Lung (tissue), 12 donors: Measurements from ENCODE around the gene LRP1. TPM values are rescaled to one million over a fixed set of nuclear protein-coding genes. Genes with fewer than 3 reads are reported as not detected.

ENCODE experiments used
- ATAC-seq: fragments of 200-7000 bp; cut with Tn5 transposase; one replicate; pipeline ENCODE4 v1.9.1; 2020; ENCODE audit warnings: moderate number of reproducible peaks; ENCODE audit not compliant: insufficient read depth, low FRiP score
- DNase-seq, 3 donors: peaks; one replicate each; pipeline ENCODE4 v3.0.0-alpha.2; 2013 to 2017
- H3K27ac ChIP-seq, 2 donors: one replicate each; pipeline ENCODE4 v1.5.1; 2013; ENCODE audit warnings: mild to moderate bottlenecking in 2 of 2, moderate library complexity in 2 of 2, control low read depth in 1 of 2, inconsistent platforms in 1 of 2, low read depth in 1 of 2, low read length in 1 of 2
- H3K27me3 ChIP-seq, 3 donors: one replicate each; pipeline ENCODE4 v1.5.1; 2013; ENCODE audit warnings: low read length in 2 of 3; ENCODE audit not compliant: control insufficient read depth in 3 of 3, insufficient read depth in 3 of 3
- H3K36me3 ChIP-seq, 4 donors: one replicate each; pipeline ENCODE4 v1.5.1; 2013; ENCODE audit warnings: low read length in 4 of 4, mild to moderate bottlenecking in 1 of 4, moderate library complexity in 1 of 4; ENCODE audit not compliant: control insufficient read depth in 4 of 4, insufficient read depth in 4 of 4
- H3K4me1 ChIP-seq, 5 donors: one replicate each; pipeline ENCODE4 v1.5.1; 2013; ENCODE audit warnings: low read length in 5 of 5, mild to moderate bottlenecking in 2 of 5, moderate library complexity in 1 of 5; ENCODE audit not compliant: control insufficient read depth in 5 of 5, insufficient read depth in 5 of 5
- H3K4me3 ChIP-seq: one replicate; pipeline ENCODE4 v1.5.1; 2013; ENCODE audit warnings: mild to moderate bottlenecking, control low read depth, moderate library complexity
- H3K9ac ChIP-seq, 2 donors: one replicate each; pipeline ENCODE4 v1.5.1; 2013; ENCODE audit warnings: low read length in 2 of 2, control low read depth in 1 of 2; ENCODE audit not compliant: insufficient read depth in 1 of 2
- H3K9me3 ChIP-seq, 4 donors: one replicate each; pipeline ENCODE4 v1.5.1; 2013; ENCODE audit warnings: low read length in 3 of 4, mild to moderate bottlenecking in 1 of 4, moderate library complexity in 1 of 4; ENCODE audit not compliant: control insufficient read depth in 4 of 4, insufficient read depth in 3 of 4
- WGBS, 2 donors: extraction: QIAGEN DNeasy Blood & Tissue Kit; methylation state at CpG; one replicate each; pipeline ENCODE4 v1.1.7; 2013; 5-methylcytosine and 5-hydroxymethylcytosine counted together
- polyA plus RNA-seq, 2 donors: library from polyadenylated mRNA; stranded (reverse); fragments of 200-250 nt; gene quantifications; one replicate each; pipeline ENCODE4 v1.2.1, GENCODE V29; 2013
- total RNA-seq, 2 donors: library from RNA; depleted of rRNA in 1 of 2; stranded (reverse); fragments of >200 nt in 1 of 2; gene quantifications; one replicate each; pipeline ENCODE4 v1.2.1, GENCODE V29; 2014 to 2021
- TF ChIP-seq, protein P1 (sequence below): IDR thresholded peaks from 2 replicates; pipeline ENCODE4 v1.5.1; 2012; ENCODE audit warnings: mild to moderate bottlenecking; ENCODE audit errors: control extremely low read depth, extremely low read depth
- donor health status: control.
- donor health status: control.
- donor health status: Bipolar disorder and iron deficiency.
- donor health status: healthy.
- donor health status: DM: yes; HTN: yes; CAD: no.

Gene LRP1
- total and polyA plus RNA-seq, 4 donors, result 52.6 to 338 (median 122) TPM

DNA sequence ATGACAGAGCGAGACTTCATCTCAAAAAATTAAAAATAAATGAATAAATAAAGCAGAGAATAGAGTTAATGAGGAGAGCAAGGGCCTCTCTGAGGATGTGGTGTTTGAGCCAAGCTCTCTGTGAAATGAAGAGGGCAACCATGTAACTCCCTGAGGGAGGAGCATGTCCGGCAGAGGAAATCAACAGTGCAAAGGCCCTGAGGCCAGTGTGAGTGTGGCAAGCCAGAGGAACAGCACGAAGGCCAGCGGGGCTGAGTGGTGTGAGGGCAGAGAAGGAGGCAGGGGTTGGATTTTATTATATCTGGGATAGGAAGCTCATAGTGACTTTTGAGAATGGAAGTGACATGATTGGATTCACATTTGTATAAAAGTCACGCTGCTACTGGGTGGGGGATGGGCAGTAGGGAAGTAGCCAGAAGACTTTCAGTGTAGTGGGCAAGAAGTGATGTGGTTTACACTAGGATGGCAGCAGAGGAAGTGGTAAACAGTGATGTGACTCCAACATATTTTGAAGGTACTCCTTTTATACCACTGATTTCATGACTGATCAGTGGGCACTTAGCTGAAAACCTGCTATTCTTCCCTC is 29.4 kb downstream of the LRP1 start:
- peak overlapping the region in 1 of 2 donors; percentile 51 for H3K27ac ChIP-seq

DNA sequence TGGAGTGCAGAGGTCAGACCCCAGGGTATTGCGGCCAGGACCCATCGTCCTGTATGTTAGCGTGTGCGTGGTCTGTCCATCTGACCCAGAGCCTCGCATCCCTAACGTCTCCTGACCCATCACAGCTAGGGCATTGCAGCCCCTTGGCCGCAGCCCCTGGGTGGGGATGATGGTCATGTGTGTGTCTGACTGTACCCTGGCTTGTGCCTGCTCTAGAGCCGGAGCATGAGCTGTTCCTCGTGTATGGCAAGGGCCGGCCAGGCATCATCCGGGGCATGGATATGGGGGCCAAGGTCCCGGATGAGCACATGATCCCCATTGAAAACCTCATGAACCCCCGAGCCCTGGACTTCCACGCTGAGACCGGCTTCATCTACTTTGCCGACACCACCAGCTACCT is 29.9 kb downstream of the LRP1 start:
- 86 to 87% methylated on average over 16 of the region's 16 CpGs for WGBS, 2 donors
- Histone ChIP-seq H3K4me1 (peaks cover 0 to 6% (median 3%) of the 10 kb centered on the region in 5 donors), H3K27ac (peak overlapping the region in 1 of 2 donors; percentile 1), H3K9ac (no peak overlapping the region), H3K4me3 (no peak overlapping the region), H3K9me3 (peaks cover 0 to 2% (median 0%) of the 10 kb centered on the region in 4 donors), H3K36me3 (peaks cover 3 to 78% (median 59%) of the 10 kb centered on the region in 4 donors), H3K27me3 (no peaks in the 10 kb centered on the region)
- DNase-seq, result no peak
- no peak for ATAC-seq
- TF ChIP-seq, protein P1, sequence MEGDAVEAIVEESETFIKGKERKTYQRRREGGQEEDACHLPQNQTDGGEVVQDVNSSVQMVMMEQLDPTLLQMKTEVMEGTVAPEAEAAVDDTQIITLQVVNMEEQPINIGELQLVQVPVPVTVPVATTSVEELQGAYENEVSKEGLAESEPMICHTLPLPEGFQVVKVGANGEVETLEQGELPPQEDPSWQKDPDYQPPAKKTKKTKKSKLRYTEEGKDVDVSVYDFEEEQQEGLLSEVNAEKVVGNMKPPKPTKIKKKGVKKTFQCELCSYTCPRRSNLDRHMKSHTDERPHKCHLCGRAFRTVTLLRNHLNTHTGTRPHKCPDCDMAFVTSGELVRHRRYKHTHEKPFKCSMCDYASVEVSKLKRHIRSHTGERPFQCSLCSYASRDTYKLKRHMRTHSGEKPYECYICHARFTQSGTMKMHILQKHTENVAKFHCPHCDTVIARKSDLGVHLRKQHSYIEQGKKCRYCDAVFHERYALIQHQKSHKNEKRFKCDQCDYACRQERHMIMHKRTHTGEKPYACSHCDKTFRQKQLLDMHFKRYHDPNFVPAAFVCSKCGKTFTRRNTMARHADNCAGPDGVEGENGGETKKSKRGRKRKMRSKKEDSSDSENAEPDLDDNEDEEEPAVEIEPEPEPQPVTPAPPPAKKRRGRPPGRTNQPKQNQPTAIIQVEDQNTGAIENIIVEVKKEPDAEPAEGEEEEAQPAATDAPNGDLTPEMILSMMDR, result no peak

More for the DNA sequence above, 29.4 kb downstream of the LRP1 start:
- Histone ChIP-seq H3K9me3 (peaks cover 0 to 2% (median 0%) of the 10 kb centered on the region in 4 donors), H3K9ac (no peak overlapping the region), H3K4me3 (no peak overlapping the region), H3K4me1 (peaks cover 0 to 6% (median 3%) of the 10 kb centered on the region in 5 donors), H3K36me3 (peaks cover 3 to 80% (median 57%) of the 10 kb centered on the region in 4 donors), H3K27me3 (no peaks in the 10 kb centered on the region)
- ATAC-seq, result no peak
- 79 to 81% methylated on average over 5 of the region's 5 CpGs for WGBS, 2 donors
- DNase-seq, result no peak
- TF ChIP-seq, protein P1, result no peak

DNA sequence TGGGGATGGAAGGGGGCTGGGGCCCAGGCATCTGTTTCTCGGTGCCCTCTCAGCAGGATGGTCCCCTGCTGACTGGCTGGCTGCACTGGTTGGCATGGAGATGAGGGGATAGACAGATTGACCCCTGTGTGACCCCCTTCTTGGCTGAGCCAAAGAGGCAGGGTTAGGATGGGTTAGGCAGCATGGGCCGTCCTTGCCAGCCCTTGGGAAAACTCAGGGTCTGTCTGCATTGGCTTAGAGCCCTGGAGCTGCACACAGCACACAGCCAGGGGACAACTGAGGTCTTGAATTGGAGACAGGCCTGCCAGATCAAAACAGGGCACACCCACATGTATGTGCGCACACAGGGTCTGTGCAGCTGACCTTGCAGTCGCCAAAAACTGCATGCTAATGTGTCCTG is 30.4 kb downstream of the LRP1 start:
- Histone ChIP-seq H3K36me3 (peaks cover 3 to 77% (median 59%) of the 10 kb centered on the region in 4 donors), H3K4me1 (peaks cover 0 to 6% (median 3%) of the 10 kb centered on the region in 5 donors), H3K9ac (no peak overlapping the region), H3K27ac (no peak overlapping the region), H3K27me3 (no peaks in the 10 kb centered on the region), H3K9me3 (peaks cover 0 to 2% (median 0%) of the 10 kb centered on the region in 4 donors), H3K4me3 (no peak overlapping the region)
- DNase-seq, result no peak
- TF ChIP-seq, protein P1, result no peak
- no peak for ATAC-seq
- 74 to 87% methylated on average over 4 of the region's 4 CpGs for WGBS, 2 donors
